ENCODE results near the gene PACS2.

- TF ChIP-seq EGR1 (IDR thresholded peaks at IDR 0.05), result no peak
- TF ChIP-seq FOXM1 (IDR thresholded peaks at IDR 0.05; ENCODE audit: borderline replicate concordance, low read depth), result no peak
- TF ChIP-seq YY1 (IDR thresholded peaks at IDR 0.05; ENCODE audit: low read depth), result no peak
- no peak for TF ChIP-seq REST (IDR thresholded peaks at IDR 0.05; ENCODE audit: low read depth)
- TF ChIP-seq TAF1 (IDR thresholded peaks at IDR 0.05; ENCODE audit: low read depth), result no peak
- TF ChIP-seq TCF12 (IDR thresholded peaks at IDR 0.05; ENCODE audit: low read depth), result no peak
- TF ChIP-seq MAX (IDR thresholded peaks at IDR 0.05), result no peak
- TF ChIP-seq EP300 (IDR thresholded peaks at IDR 0.05; ENCODE audit: borderline replicate concordance), result no peak
Measured at GRCh38 chr14:105409364-105409763, 94.8 kb downstream of the PACS2 start.

All from Ishikawa (cell line).